H1 (cell line): ENCODE measurements around the gene SGSM1. TPM values are rescaled to one million over a fixed set of nuclear protein-coding genes. Genes with fewer than 3 reads are reported as not detected.

Source experiments
- CTCF ChIA-PET: fragments of 300-600 bp; sonication (Branson Sonifier 250); formaldehyde crosslinking; loops from one replicate; lab custom pipeline; 2021; ENCODE audit not compliant: partially characterized antibody; lab: Charles Lee
- POLR2A ChIA-PET: fragments of 300-600 bp; sonication (Branson Sonifier 250); formaldehyde crosslinking; loops from one replicate; lab custom pipeline; 2021; ENCODE audit warnings: inconsistent platforms; ENCODE audit not compliant: partially characterized antibody; lab: Charles Lee
- DNase-seq, 2 experiments: peaks; one replicate each; pipeline versions ENCODE4 v3.0.0 to v3.0.0-alpha.2; 2010 to 2022; ENCODE audit warnings: low spot score in 2 of 2, low read depth in 1 of 2, mixed read lengths in 1 of 2
- FAIRE-seq: peaks from 2 replicates; lab custom pipeline; 2011; peaks lifted over from hg19 to GRCh38; lab: Jason Lieb, UNC
- H2AFZ ChIP-seq: 2 replicates; pipeline ENCODE4 v1.8.1; 2012; ENCODE audit warnings: low read length, inconsistent platforms
- H2AK5ac ChIP-seq: 2 replicates; pipeline ENCODE4 v1.6.1; 2013; ENCODE audit warnings: low read depth, low read length
- H2BK120ac ChIP-seq: replicated peaks from 2 replicates; pipeline ENCODE3; 2013; ENCODE audit warnings: low read depth, low read length, inconsistent platforms
- H2BK12ac ChIP-seq: 2 replicates; pipeline ENCODE4 v1.6.1; 2013; ENCODE audit warnings: low read depth, low read length
- H2BK15ac ChIP-seq: 2 replicates; pipeline ENCODE4 v1.6.1; 2013; ENCODE audit warnings: low read length
- H2BK20ac ChIP-seq: 2 replicates; pipeline ENCODE4 v1.6.1; 2013; ENCODE audit warnings: low read length
- H2BK5ac ChIP-seq: 2 replicates; pipeline ENCODE4 v1.6.1; 2013; ENCODE audit warnings: low read depth, low read length
- H3K14ac ChIP-seq: 2 replicates; pipeline ENCODE4 v1.6.1; 2013; ENCODE audit warnings: inconsistent platforms; ENCODE audit not compliant: insufficient read length
- H3K18ac ChIP-seq: 2 replicates; pipeline ENCODE4 v1.6.1; 2013; ENCODE audit warnings: low read length; ENCODE audit errors: extremely low read depth
- H3K23ac ChIP-seq: 2 replicates; pipeline ENCODE4 v1.6.1; 2013; ENCODE audit warnings: inconsistent platforms; ENCODE audit not compliant: insufficient read length
- H3K23me2 ChIP-seq: 2 replicates; pipeline ENCODE4 v1.6.1; 2013; ENCODE audit warnings: low read depth, low read length
- H3K27ac ChIP-seq: 2 replicates; pipeline ENCODE4 v1.6.1; 2011; ENCODE audit warnings: low read depth, low read length, inconsistent platforms
- H3K27me3 ChIP-seq, 4 experiments: replicated peaks in 1 of 4; 1 replicate in 1 of 4; 2 replicates in 3 of 4; pipeline versions ENCODE4 v1.6.1 to v1.8.1; 2011 to 2013; ENCODE audit warnings: low read length in 3 of 4, mild to moderate bottlenecking in 3 of 4, inconsistent platforms in 2 of 4, mixed read lengths in 2 of 4, moderate library complexity in 1 of 4; ENCODE audit not compliant: control insufficient read depth in 3 of 4, insufficient read depth in 3 of 4; ENCODE audit errors: extremely low read depth in 1 of 4
- H3K36me3 ChIP-seq, 4 experiments: 2 replicates each; pipeline versions ENCODE4 v1.6.1 to v1.8.1; 2011 to 2013; ENCODE audit warnings: mild to moderate bottlenecking in 4 of 4, low read length in 3 of 4, moderate library complexity in 2 of 4, control low read depth in 1 of 4, inconsistent platforms in 1 of 4; ENCODE audit not compliant: insufficient read depth in 4 of 4, control insufficient read depth in 2 of 4
- H3K4ac ChIP-seq: replicated peaks from 2 replicates; pipeline ENCODE3; 2013; ENCODE audit warnings: low read length, low read depth, mixed read lengths, inconsistent platforms; ENCODE audit not compliant: insufficient read length
- H3K4me1 ChIP-seq, 4 experiments: replicated peaks in 1 of 4; 1 replicate in 1 of 4; 2 replicates in 3 of 4; pipeline versions ENCODE4 v1.6.1 to v1.8.1; 2011 to 2013; ENCODE audit warnings: low read length in 3 of 4, inconsistent platforms in 2 of 4, mixed read lengths in 1 of 4; ENCODE audit not compliant: insufficient read depth in 4 of 4, control insufficient read depth in 3 of 4
- H3K4me2 ChIP-seq, 2 experiments: 2 replicates each; pipeline versions ENCODE4 v1.6.1 to v1.8.1; 2011 to 2013; ENCODE audit warnings: low read depth in 2 of 2, low read length in 2 of 2, control low read depth in 1 of 2, inconsistent platforms in 1 of 2, mild to moderate bottlenecking in 1 of 2; ENCODE audit not compliant: insufficient read depth in 1 of 2
- H3K4me3 ChIP-seq, 4 experiments: fragments of 200-600, 300-600 bp in 1 of 4; sonication (generic), shearing (Covaris generic), sonication (Bioruptor Twin) in 1 of 4; 2 replicates each; pipeline versions ENCODE4 v1.5.1 to v1.8.1; 2011 to 2016; ENCODE audit warnings: low read length in 4 of 4, low read depth in 3 of 4, control low read depth in 2 of 4, inconsistent platforms in 2 of 4, mild to moderate bottlenecking in 2 of 4, mixed read lengths in 1 of 4, moderate library complexity in 1 of 4; ENCODE audit not compliant: insufficient read depth in 2 of 4; ENCODE audit errors: extremely low read depth in 1 of 4
- H3K56ac ChIP-seq: replicated peaks from 2 replicates; pipeline ENCODE3; 2013; ENCODE audit warnings: low read depth, mild to moderate bottlenecking, mixed read lengths, low read length, inconsistent platforms; ENCODE audit not compliant: insufficient read length
- H3K79me1 ChIP-seq: 2 replicates; pipeline ENCODE4 v1.6.1; 2013; ENCODE audit warnings: low read depth, low read length, control low read depth
- H3K79me2 ChIP-seq, 2 experiments: 2 replicates each; pipeline versions ENCODE4 v1.6.1 to v1.8.1; 2012 to 2013; ENCODE audit warnings: low read length in 2 of 2, mild to moderate bottlenecking in 2 of 2, inconsistent platforms in 1 of 2; ENCODE audit not compliant: insufficient read depth in 2 of 2, control insufficient read depth in 1 of 2
- H3K9ac ChIP-seq, 4 experiments: replicated peaks in 1 of 4; 1 replicate in 1 of 4; 2 replicates in 3 of 4; pipeline versions ENCODE4 v1.6.1 to v1.8.1; 2011 to 2013; ENCODE audit warnings: low read depth in 3 of 4, low read length in 3 of 4, control low read depth in 2 of 4, mild to moderate bottlenecking in 2 of 4, moderate library complexity in 2 of 4, inconsistent platforms in 1 of 4; ENCODE audit errors: extremely low read depth in 1 of 4
- H3K9me3 ChIP-seq, 2 experiments: 2 replicates each; pipeline versions ENCODE4 v1.6.1 to v1.8.1; 2012 to 2013; ENCODE audit warnings: mild to moderate bottlenecking in 2 of 2, moderate library complexity in 2 of 2, control low read depth in 1 of 2, inconsistent platforms in 1 of 2, low read depth in 1 of 2, low read length in 1 of 2, mixed read lengths in 1 of 2; ENCODE audit not compliant: insufficient read depth in 2 of 2
- H4K20me1 ChIP-seq, 2 experiments: replicated peaks in 1 of 2; 2 replicates each; pipeline versions ENCODE3 to v1.8.1; 2011 to 2013; ENCODE audit warnings: inconsistent platforms in 2 of 2, low read length in 2 of 2, mild to moderate bottlenecking in 1 of 2; ENCODE audit not compliant: insufficient read depth in 2 of 2, control insufficient read depth in 1 of 2
- H4K5ac ChIP-seq: 2 replicates; pipeline ENCODE4 v1.6.1; 2013; ENCODE audit warnings: low read length, low read depth, mixed read lengths, inconsistent platforms; ENCODE audit not compliant: insufficient read length
- H4K8ac ChIP-seq: 2 replicates; pipeline ENCODE4 v1.8.0; 2013; ENCODE audit warnings: mild to moderate bottlenecking, moderate library complexity, low read length, inconsistent platforms; ENCODE audit not compliant: insufficient read depth; ENCODE audit errors: extremely low read depth
- H4K91ac ChIP-seq: replicated peaks from 2 replicates; pipeline ENCODE3; 2013; ENCODE audit warnings: low read length, mixed read lengths, inconsistent platforms; ENCODE audit not compliant: insufficient read length
- BRCA1 ChIP-seq: IDR thresholded peaks from 2 replicates; pipeline ENCODE4 v1.6.1; 2012; ENCODE audit warnings: low read depth, low read length, improper control_type of control experiment
- CBX8 ChIP-seq: fragments of 300-800, 300-1000 bp; sonication (generic); IDR thresholded peaks from 2 replicates; pipeline ENCODE4 v1.7.1; 2016; ENCODE audit warnings: low read depth, low read length, borderline replicate concordance
- CHD1 ChIP-seq: IDR thresholded peaks from 2 replicates; pipeline ENCODE4 v1.6.1; 2012; ENCODE audit warnings: low read depth, low read length, improper control_type of control experiment
- GABPA ChIP-seq: IDR thresholded peaks from 2 replicates; pipeline ENCODE4 v1.6.1; 2011; ENCODE audit warnings: mild to moderate bottlenecking, low read length, moderate library complexity, borderline replicate concordance; ENCODE audit not compliant: insufficient read depth
- JUND ChIP-seq: IDR thresholded peaks from 2 replicates; pipeline ENCODE4 v1.6.1; 2011; ENCODE audit warnings: mild to moderate bottlenecking, improper control_type of control experiment, low read length
- KDM4A ChIP-seq: IDR thresholded peaks from one replicate; pipeline ENCODE4 v1.7.1; 2012; ENCODE audit warnings: low read depth, mild to moderate bottlenecking, moderate library complexity, low read length, inconsistent platforms; ENCODE audit not compliant: severe bottlenecking
- KDM5A ChIP-seq: fragments of 200-600 bp; IDR thresholded peaks from 2 replicates; pipeline ENCODE4 v1.7.1; 2012; ENCODE audit warnings: mild to moderate bottlenecking, low read length, inconsistent platforms, mixed read lengths
- MAFK ChIP-seq: IDR thresholded peaks from 2 replicates; pipeline ENCODE4 v1.6.1; 2012; ENCODE audit warnings: low read depth, mild to moderate bottlenecking, improper control_type of control experiment, low read length
- POLR2A ChIP-seq, 2 experiments: IDR thresholded peaks; 1 replicate in 1 of 2; 2 replicates in 1 of 2; pipeline ENCODE4 v1.6.1; 2011; ENCODE audit warnings: low read depth in 2 of 2, low read length in 2 of 2, mild to moderate bottlenecking in 2 of 2; ENCODE audit errors: control extremely low read depth in 1 of 2
- RBBP5 ChIP-seq: IDR thresholded peaks from 2 replicates; pipeline ENCODE4 v1.7.1; 2012; ENCODE audit warnings: low read depth, mild to moderate bottlenecking, inconsistent platforms, low read length, moderate library complexity, borderline replicate concordance
- SIN3A ChIP-seq, 2 experiments: IDR thresholded peaks in 1 of 2; conservative IDR thresholded peaks in 1 of 2; 2 replicates each; pipeline ENCODE4 v1.6.1; 2011 to 2012; ENCODE audit warnings: low read length in 2 of 2, improper control_type of control experiment in 1 of 2, low read depth in 1 of 2, mild to moderate bottlenecking in 1 of 2
- SP2 ChIP-seq: IDR thresholded peaks from 2 replicates; pipeline ENCODE4 v1.6.1; 2012; ENCODE audit warnings: mild to moderate bottlenecking, low read length, inconsistent platforms
- SUZ12 ChIP-seq: fragments of 200-600 bp; sonication (generic); IDR thresholded peaks from 2 replicates; pipeline ENCODE4 v1.6.1; 2012; ENCODE audit warnings: mild to moderate bottlenecking, inconsistent platforms, low read length, moderate library complexity, mixed read lengths
- TEAD4 ChIP-seq: IDR thresholded peaks from 2 replicates; pipeline ENCODE4 v1.6.1; 2012; ENCODE audit warnings: low read depth, low read length, inconsistent platforms, mixed read lengths
- WGBS, 2 experiments: shearing (Covaris generic) in 1 of 2; methylation state at CpG; one replicate each; pipeline versions ENCODE4 v1.1.6 to v1.1.7; 2013 to 2015; ENCODE audit warnings: low lambda C conversion rate in 2 of 2, mixed read lengths in 2 of 2, inconsistent platforms in 1 of 2, low coverage in 1 of 2, missing lambda C conversion rate in 1 of 2; ENCODE audit not compliant: insufficient replicate concordance in 2 of 2, insufficient coverage in 1 of 2, insufficient read length in 1 of 2; ENCODE audit errors: extremely low coverage in 1 of 2, missing lambda C conversion rate in 1 of 2; 5-methylcytosine and 5-hydroxymethylcytosine counted together
- polyA plus RNA-seq, 7 experiments: library from polyadenylated mRNA; depleted of rRNA in 3 of 7; stranded (reverse) in 5 of 7; unstranded in 2 of 7; fragments of >200 nt in 5 of 7; fragments of 200-250 nt in 2 of 7; gene quantifications; 1 replicate in 5 of 7; 2 replicates in 1 of 7; 4 replicates in 1 of 7; pipeline versions ENCODE4 v1.2.1 to v1.2.3, GENCODE V29; 2011 to 2013; ENCODE audit warnings: missing spikeins in 2 of 7, mixed read lengths in 2 of 7
- total RNA-seq: library from RNA; stranded (reverse); fragmentation: NEBNext Ultra II Directional; extraction: Animal tissue kit (Norgen Biotek cat#: 25700); gene quantifications from 2 replicates; pipeline ENCODE4 v1.2.1, GENCODE V29; 2021
- TF ChIP-seq, protein P1 (sequence below): IDR thresholded peaks from 2 replicates; pipeline ENCODE4 v1.6.1; 2011; ENCODE audit warnings: low read depth, mild to moderate bottlenecking, low read length; ENCODE audit not compliant: insufficient read depth

The SGSM1 gene
- total and polyA plus RNA-seq, 2 of the 8 experiments (the other 6 are each of a cell fraction or from before 2014, with no cell fraction given) = 2.8 to 5.2 TPM

DNA sequence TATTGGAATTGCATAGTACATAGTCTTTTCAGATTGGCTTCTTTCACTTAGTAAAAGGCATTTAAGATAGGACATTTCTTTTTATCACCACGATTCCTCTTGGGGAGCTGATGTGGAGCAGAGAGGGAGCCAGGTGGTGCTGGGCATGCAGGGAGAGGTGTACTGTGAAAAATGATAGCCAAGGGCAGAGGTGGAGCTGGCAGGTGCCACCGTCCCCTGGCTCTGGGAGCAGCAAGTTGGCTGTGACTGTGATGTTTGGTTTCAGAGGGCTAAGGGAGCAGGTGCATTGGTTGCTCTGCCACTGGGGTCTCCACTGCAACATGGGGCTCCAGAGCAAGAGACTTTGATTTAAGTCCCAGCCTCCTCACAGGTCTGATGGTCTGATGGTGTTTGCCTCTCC is 16.5 kb downstream of the SGSM1 start:
- Histone ChIP-seq H3K79me1 (peaks cover 3% of the 10 kb centered on the region; the same call in 1 of the 2 replicates), H3K14ac (no peak overlapping the region), H4K20me1 (peaks cover 0 to 3% of the 10 kb centered on the region in 2 experiments), H3K56ac (no peak overlapping the region), H4K5ac (no peak overlapping the region), H3K27ac (no peak overlapping the region), H3K79me2 (no peaks in the 10 kb centered on the region), H3K23ac (no peak overlapping the region), H3K4me3 (no peak overlapping the region), H2BK12ac (no peak overlapping the region), H3K36me3 (no peaks in the 10 kb centered on the region), H3K9me3 (no peaks in the 10 kb centered on the region), H4K8ac (no peak overlapping the region), H2BK20ac (no peak overlapping the region), H3K9ac (no peak overlapping the region), H2AK5ac (no peak overlapping the region), H2BK5ac (no peak overlapping the region), H3K18ac (no peak overlapping the region), H3K4ac (no peak overlapping the region), H2BK15ac (no peak overlapping the region), H2AFZ (no peak overlapping the region), H3K4me2 (no peak overlapping the region), H3K4me1 (no peaks in the 10 kb centered on the region), H4K91ac (no peak overlapping the region), H3K27me3 (no peaks in the 10 kb centered on the region), H3K23me2 (no peaks in the 10 kb centered on the region), H2BK120ac (no peak overlapping the region)
- FAIRE-seq = no peak
- ChIA-PET POLR2A (interaction anchor here (0.7 to 1.3 kb wide), 2 partner anchors 10 to 15 kb away, joined by 4 read pairs; no protein-coding TSS in a partner anchor), CTCF (interaction anchor here (0.9 to 2.5 kb wide), 2 partner anchors 20 kb away, joined by 3 to 7 read pairs; no protein-coding TSS in a partner anchor)
- no peak for DNase-seq
- WGBS, 2 experiments = 79% methylated on average over 2 of the region's 2 CpGs; no CpG with 5 or more reads in 1 of the 2 experiments
- TF ChIP-seq SUZ12 (no peak), SIN3A (conservative IDR thresholded peaks at IDR 0.05 in 1 of 2, IDR thresholded peaks at IDR 0.05 in 1 of 2; ENCODE audit: low read depth in 1 of 2, low read length in 2 of 2) (no peak), GABPA (no peak), RBBP5 (no peak), KDM4A (no peak), SP2 (no peak), MAFK (no peak), CHD1 (no peak), TEAD4 (no peak), BRCA1 (no peak), CBX8 (no peak), JUND (no peak), POLR2A (IDR thresholded peaks at IDR 0.05; ENCODE audit: control extremely low read depth in 1 of 2, low read depth in 2 of 2, low read length in 2 of 2) (no peak), KDM5A (no peak)
- TF ChIP-seq, protein P1, sequence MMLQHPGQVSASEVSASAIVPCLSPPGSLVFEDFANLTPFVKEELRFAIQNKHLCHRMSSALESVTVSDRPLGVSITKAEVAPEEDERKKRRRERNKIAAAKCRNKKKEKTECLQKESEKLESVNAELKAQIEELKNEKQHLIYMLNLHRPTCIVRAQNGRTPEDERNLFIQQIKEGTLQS = no peak
